Spleen (tissue), 7 donors: ENCODE results near the gene ACACB.

Experiments used
- CTCF ChIP-seq, 11 experiments: fragments of 200-600 bp in 7 of 11; fragments of 450-650 bp in 4 of 11; sonication (generic) in 4 of 11; IDR thresholded peaks in 8 of 11; conservative IDR thresholded peaks in 3 of 11; 1 replicate in 7 of 11; 2 replicates in 4 of 11; pipeline versions ENCODE4 v1.4.0 to v1.8.0; 2016 to 2021; ENCODE audit warnings: antibody characterized with exemption in 11 of 11, inconsistent platforms in 4 of 11, mild to moderate bottlenecking in 1 of 11
- POLR2A ChIP-seq, 3 donors: fragments of 450-650 bp; IDR thresholded peaks; one replicate each; pipeline ENCODE4 v1.5.1; 2017; ENCODE audit warnings: antibody characterized with exemption in 3 of 3, mild to moderate bottlenecking in 1 of 3
- POLR2AphosphoS5 ChIP-seq, 3 donors: sonication (generic); formaldehyde crosslinking; IDR thresholded peaks; one replicate each; pipeline ENCODE4 v1.5.1; 2017; ENCODE audit warnings: antibody characterized with exemption in 3 of 3
- donor health status: DM: no; HTN: no; CAD: no; lungs with moderate emphysema.
- donor health status: DM: no; HTN: no; CAD: no.
- donor health status: DM: no; HTN: no; CAD: no.

GRCh38 chr12:109263439-109263838, 147.1 kb downstream of the ACACB start:
- no peak for TF ChIP-seq CTCF (IDR thresholded peaks at IDR 0.05 in 8 of 11, conservative IDR thresholded peaks at IDR 0.05 in 3 of 11)
- no peak for TF ChIP-seq POLR2A (IDR thresholded peaks at IDR 0.05)
- TF ChIP-seq POLR2AphosphoS5 (IDR thresholded peaks at IDR 0.05): no peak
